WTC11 (cell line): ENCODE measurements around the gene ARHGAP6. TPM values are rescaled to one million over a fixed set of nuclear protein-coding genes. Genes with fewer than 3 reads are reported as not detected.

Source experiments
- ATAC-seq: fragments of 200-7000 bp; cut with Tn5 transposase; 2 replicates; pipeline ENCODE4 v1.10.0; 2021; ENCODE audit warnings: mild to moderate bottlenecking, moderate library complexity
- CTCF ChIA-PET: fragments of 300-600 bp; sonication (Branson Sonifier 250); formaldehyde crosslinking; loops from one replicate; lab custom pipeline; 2021; ENCODE audit warnings: antibody characterized with exemption; lab: Charles Lee
- POLR2A ChIA-PET: fragments of 350-600 bp; sonication (Branson Sonifier 250); formaldehyde crosslinking; loops from one replicate; lab custom pipeline; 2021; ENCODE audit warnings: antibody characterized with exemption; lab: Charles Lee
- DNase-seq: peaks from one replicate; pipeline ENCODE4 v3.0.0; 2021; ENCODE audit warnings: low spot score
- H3K27ac Mint-ChIP-seq: 2 replicates; pipeline ENCODE4 v1.8.0; 2021; ENCODE audit warnings: mixed read lengths
- H3K27me3 Mint-ChIP-seq: 2 replicates; pipeline ENCODE4 v1.8.0; 2021; ENCODE audit warnings: low read depth, mild to moderate bottlenecking, moderate library complexity, mixed read lengths
- H3K36me3 Mint-ChIP-seq: 2 replicates; pipeline ENCODE4 v1.8.0; 2021; ENCODE audit warnings: mixed read lengths
- H3K4me1 Mint-ChIP-seq: 2 replicates; pipeline ENCODE4 v1.8.0; 2022; ENCODE audit warnings: mixed read lengths
- H3K4me3 Mint-ChIP-seq: 2 replicates; pipeline ENCODE4 v1.8.0; 2021; ENCODE audit warnings: mild to moderate bottlenecking, moderate library complexity, mixed read lengths
- H3K9me3 Mint-ChIP-seq: 2 replicates; pipeline ENCODE4 v1.8.0; 2021; ENCODE audit warnings: mixed read lengths
- CREB1 ChIP-seq: sonication (generic); formaldehyde crosslinking; IDR thresholded peaks from 2 replicates; pipeline ENCODE4 v1.8.0; 2023; ENCODE audit warnings: mild to moderate bottlenecking, missing genetic modification reagents
- CREM ChIP-seq: sonication (generic); formaldehyde crosslinking; IDR thresholded peaks from 2 replicates; pipeline ENCODE4 v1.8.1; 2022; ENCODE audit warnings: mild to moderate bottlenecking, missing genetic modification reagents, moderate library complexity
- E2F1 ChIP-seq: sonication (generic); formaldehyde crosslinking; IDR thresholded peaks from 2 replicates; pipeline ENCODE4 v1.8.0; 2022; ENCODE audit warnings: mild to moderate bottlenecking, missing genetic modification reagents
- E2F4 ChIP-seq: sonication (generic); formaldehyde crosslinking; IDR thresholded peaks from 2 replicates; pipeline ENCODE4 v1.8.1; 2022; ENCODE audit warnings: low read depth, mild to moderate bottlenecking, moderate library complexity, missing genetic modification reagents, borderline replicate concordance
- ESRRA ChIP-seq: sonication (generic); formaldehyde crosslinking; IDR thresholded peaks from 2 replicates; pipeline ENCODE4 v1.8.1; 2022; ENCODE audit warnings: mild to moderate bottlenecking, missing genetic modification reagents, borderline replicate concordance
- FOXJ3 ChIP-seq: sonication (generic); formaldehyde crosslinking; IDR thresholded peaks from 2 replicates; pipeline ENCODE4 v1.9.0; 2021; ENCODE audit warnings: missing genetic modification reagents, mild to moderate bottlenecking, borderline replicate concordance
- GTF2I ChIP-seq: fragments of 250-450 bp; sonication (Bioruptor Pico); conservative IDR thresholded peaks from 2 replicates; pipeline ENCODE4 v1.4.0; 2021; ENCODE audit warnings: mild to moderate bottlenecking
- IRF1 ChIP-seq: sonication (generic); formaldehyde crosslinking; IDR thresholded peaks from 2 replicates; pipeline ENCODE4 v1.8.0; 2023; ENCODE audit warnings: missing genetic modification reagents
- JUN ChIP-seq: sonication (generic); formaldehyde crosslinking; IDR thresholded peaks from 2 replicates; pipeline ENCODE4 v1.8.0; 2023; ENCODE audit warnings: mild to moderate bottlenecking, missing genetic modification reagents
- MLX ChIP-seq: sonication (generic); formaldehyde crosslinking; IDR thresholded peaks from 2 replicates; pipeline ENCODE4 v1.8.1; 2023; ENCODE audit warnings: mild to moderate bottlenecking, missing genetic modification reagents, moderate library complexity
- MYBL2 ChIP-seq: sonication (generic); formaldehyde crosslinking; IDR thresholded peaks from 2 replicates; pipeline ENCODE4 v1.8.1; 2023; ENCODE audit warnings: mild to moderate bottlenecking, moderate library complexity, missing genetic modification reagents
- NR2C2 ChIP-seq: sonication (generic); formaldehyde crosslinking; IDR thresholded peaks from 2 replicates; pipeline ENCODE4 v1.8.0; 2022; ENCODE audit warnings: mild to moderate bottlenecking, missing genetic modification reagents
- PRDM15 ChIP-seq: sonication (generic); formaldehyde crosslinking; IDR thresholded peaks from 2 replicates; pipeline ENCODE4 v1.8.0; 2022; ENCODE audit warnings: missing genetic modification reagents
- PREB ChIP-seq: sonication (generic); formaldehyde crosslinking; IDR thresholded peaks from 2 replicates; pipeline ENCODE4 v1.8.1; 2022; ENCODE audit warnings: mild to moderate bottlenecking, missing genetic modification reagents, moderate library complexity, borderline replicate concordance
- RELA ChIP-seq: sonication (generic); formaldehyde crosslinking; IDR thresholded peaks from 2 replicates; pipeline ENCODE4 v1.8.1; 2022; ENCODE audit warnings: missing genetic modification reagents, mild to moderate bottlenecking, borderline replicate concordance
- RORB ChIP-seq: fragments of 250-450 bp; sonication (Bioruptor Pico); IDR thresholded peaks from 2 replicates; pipeline ENCODE4 v1.9.0; 2021; ENCODE audit warnings: mild to moderate bottlenecking
- SMAD4 ChIP-seq: sonication (generic); formaldehyde crosslinking; IDR thresholded peaks from 2 replicates; pipeline ENCODE4 v1.8.0; 2022; ENCODE audit warnings: mild to moderate bottlenecking, missing genetic modification reagents
- TCF7 ChIP-seq: sonication (generic); formaldehyde crosslinking; IDR thresholded peaks from 2 replicates; pipeline ENCODE4 v1.8.0; 2022; ENCODE audit warnings: mild to moderate bottlenecking, low read depth, missing genetic modification reagents, moderate library complexity
- TP53 ChIP-seq: sonication (generic); formaldehyde crosslinking; IDR thresholded peaks from 2 replicates; pipeline ENCODE4 v1.8.1; 2023; ENCODE audit warnings: mild to moderate bottlenecking, missing genetic modification reagents
- ZBTB21 ChIP-seq: sonication (generic); formaldehyde crosslinking; IDR thresholded peaks from 2 replicates; pipeline ENCODE4 v1.8.1; 2023; ENCODE audit warnings: mild to moderate bottlenecking, missing genetic modification reagents, borderline replicate concordance
- ZNF263 ChIP-seq: sonication (generic); formaldehyde crosslinking; IDR thresholded peaks from 2 replicates; pipeline ENCODE4 v1.8.1; 2022; ENCODE audit warnings: low read depth, mild to moderate bottlenecking, moderate library complexity, missing genetic modification reagents
- ZNF416 ChIP-seq: fragments of 250-450 bp; sonication (Bioruptor Pico); IDR thresholded peaks from 2 replicates; pipeline ENCODE4 v1.9.0; 2021; ENCODE audit warnings: mild to moderate bottlenecking, inconsistent platforms
- ZNF425 ChIP-seq: fragments of 250-450 bp; sonication (Bioruptor Pico); conservative IDR thresholded peaks from 2 replicates; pipeline ENCODE4 v1.9.0; 2021; ENCODE audit warnings: mild to moderate bottlenecking
- total RNA-seq: library from RNA; stranded (reverse); gene quantifications from 3 replicates; pipeline ENCODE4 v1.2.3, GENCODE V29; 2021

Gene ARHGAP6
- total RNA-seq, 1 experiment from 2014 or later: 1.0 TPM

GRCh38 chrX:11309220-11309619 lies 356.5 kb downstream of the ARHGAP6 start:
- ChIA-PET POLR2A (no interaction called here), CTCF (no interaction called here)
- Mint-ChIP-seq H3K27ac (no peak overlapping the region; the same call in 1 of the 2 replicates), H3K36me3 (no peaks in the 10 kb centered on the region), H3K27me3 (peaks cover 32% of the 10 kb centered on the region), H3K4me1 (peaks cover 13% of the 10 kb centered on the region), H3K4me3 (no peak overlapping the region), H3K9me3 (no peaks in the 10 kb centered on the region)
- DNase-seq (no peak), ATAC-seq (peak; percentile 46; the same call in 1 of the 2 replicates)
- no peak for TF ChIP-seq IRF1 (CRISPR knock-in tag)
- no peak for TF ChIP-seq E2F4 (CRISPR knock-in tag)
- TF ChIP-seq RORB (CRISPR knock-in tag): no peak
- no peak for TF ChIP-seq PREB (CRISPR knock-in tag)
- TF ChIP-seq JUN (CRISPR knock-in tag): no peak
- no peak for TF ChIP-seq CREB1
- no peak for TF ChIP-seq GTF2I
- no peak for TF ChIP-seq RELA
- no peak for TF ChIP-seq E2F1 (CRISPR knock-in tag)
- no peak for TF ChIP-seq ZNF425 (CRISPR knock-in tag)
- TF ChIP-seq ZNF263 (CRISPR knock-in tag): no peak
- no peak for TF ChIP-seq MYBL2
- TF ChIP-seq TCF7 (CRISPR knock-in tag): no peak
- TF ChIP-seq ZBTB21 (CRISPR knock-in tag): no peak
- TF ChIP-seq TP53: no peak
- TF ChIP-seq ZNF416 (CRISPR knock-in tag): no peak
- TF ChIP-seq SMAD4 (CRISPR knock-in tag): no peak
- no peak for TF ChIP-seq CREM
- no peak for TF ChIP-seq MLX (CRISPR knock-in tag)
- no peak for TF ChIP-seq NR2C2 (CRISPR knock-in tag)

- Mint-ChIP-seq H3K4me3 (no peak overlapping the region), H3K27me3 (peaks cover 56% of the 10 kb centered on the region), H3K4me1 (peaks cover 13% of the 10 kb centered on the region), H3K36me3 (no peaks in the 10 kb centered on the region), H3K27ac (no peak overlapping the region), H3K9me3 (no peaks in the 10 kb centered on the region)
- ATAC-seq (no peak), DNase-seq (no peak)
- ChIA-PET POLR2A (no interaction called here), CTCF (no interaction called here)
- TF ChIP-seq ESRRA: no peak
- TF ChIP-seq PRDM15: no peak
- TF ChIP-seq FOXJ3 (CRISPR knock-in tag): no peak
- no peak for TF ChIP-seq JUN (CRISPR knock-in tag)
- no peak for TF ChIP-seq CREM
Observed at GRCh38 chrX:11305641-11306040, 360.1 kb downstream of the ARHGAP6 start.
